Activated CD4-positive, alpha-beta T cell treated with anti-CD3 and anti-CD28 coated beads, Interleukin-10, Interleukin-2, amounts not matched to agents 100 ng/mL and 50 ng/mL, durations not matched to agents 16 hours and 8 hours (primary cell): ENCODE measurements around the gene SDK1.

ENCODE experiments used
- DNase-seq: peaks from one replicate; pipeline ENCODE4 v3.0.0-alpha.2; 2020

SDK1 gene

GRCh38 chr7:4170997-4171786 is 870.1 kb downstream of the SDK1 start:
- no peak for DNase-seq

DNA sequence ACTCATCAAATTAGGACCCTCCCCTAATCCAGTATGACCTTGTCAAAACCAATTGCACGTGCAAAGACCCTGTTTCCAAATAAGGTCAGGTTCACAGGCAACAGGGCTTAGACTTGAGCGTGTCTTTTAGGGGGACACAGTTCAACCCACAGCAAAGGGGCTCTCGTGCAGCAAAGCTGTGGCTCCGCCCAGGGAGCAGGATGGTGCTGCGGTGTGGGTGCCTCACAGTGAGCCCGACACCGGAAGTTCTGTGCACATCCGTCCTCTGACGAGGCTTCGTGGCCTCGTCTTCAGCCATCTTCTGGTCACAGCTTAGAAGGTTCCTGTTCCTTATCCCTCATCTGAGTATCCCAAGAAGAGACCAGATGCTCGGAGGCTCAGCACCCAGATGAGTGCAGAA is 871.8 kb downstream of the SDK1 start:
- no peak for DNase-seq

DNA sequence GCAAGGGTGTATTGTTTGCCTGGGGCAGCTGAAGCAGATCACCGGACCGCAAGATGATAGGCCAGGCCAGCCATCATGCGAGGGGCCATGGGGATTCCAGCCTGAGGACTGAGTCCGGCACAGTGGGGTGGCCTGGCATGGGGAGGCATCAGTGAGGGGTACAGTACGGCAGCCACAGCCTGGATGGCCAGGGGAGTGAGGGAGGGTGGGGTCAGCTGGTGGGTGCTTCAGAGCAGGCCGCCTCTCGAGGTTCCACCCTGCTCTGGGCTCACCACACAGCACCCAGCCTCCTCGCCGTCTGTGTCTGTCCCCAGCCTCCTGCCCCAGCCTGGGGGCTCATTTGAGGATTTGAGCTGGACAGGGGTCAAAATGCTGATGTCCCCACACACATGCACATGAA is 872.6 kb downstream of the SDK1 start:
- DNase-seq, result no peak

GRCh38 chr7:4174016-4174415 is 873.0 kb downstream of the SDK1 start:
- DNase-seq, result no peak

DNA sequence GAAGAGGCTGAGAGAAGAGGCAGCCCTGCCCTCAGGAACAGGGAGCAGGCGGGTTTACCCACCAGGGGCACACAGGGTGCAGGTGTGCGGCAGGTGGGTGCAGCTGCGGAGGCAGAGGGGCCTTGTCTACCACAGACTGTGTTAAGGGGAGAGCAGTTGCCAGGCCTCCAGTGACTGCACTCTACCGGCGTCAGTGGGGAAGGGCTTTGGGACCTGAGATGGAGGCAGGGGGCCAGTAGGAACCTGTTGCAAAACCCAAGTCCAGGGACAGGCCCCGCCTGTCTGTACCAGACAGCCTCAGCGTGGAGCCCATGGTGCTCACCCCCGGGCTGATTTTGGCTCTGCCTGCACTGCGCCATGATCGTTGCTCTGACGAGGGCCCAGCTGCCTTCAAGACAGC is 873.4 kb downstream of the SDK1 start:
- DNase-seq, result no peak

- DNase-seq, result no peak
Measured at GRCh38 chr7:4174884-4175283, 873.8 kb downstream of the SDK1 start.

- no peak for DNase-seq
Measured at GRCh38 chr7:4175346-4175973, 874.4 kb downstream of the SDK1 start.

GRCh38 chr7:4177001-4177400 is 875.9 kb downstream of the SDK1 start:
- no peak for DNase-seq

DNA sequence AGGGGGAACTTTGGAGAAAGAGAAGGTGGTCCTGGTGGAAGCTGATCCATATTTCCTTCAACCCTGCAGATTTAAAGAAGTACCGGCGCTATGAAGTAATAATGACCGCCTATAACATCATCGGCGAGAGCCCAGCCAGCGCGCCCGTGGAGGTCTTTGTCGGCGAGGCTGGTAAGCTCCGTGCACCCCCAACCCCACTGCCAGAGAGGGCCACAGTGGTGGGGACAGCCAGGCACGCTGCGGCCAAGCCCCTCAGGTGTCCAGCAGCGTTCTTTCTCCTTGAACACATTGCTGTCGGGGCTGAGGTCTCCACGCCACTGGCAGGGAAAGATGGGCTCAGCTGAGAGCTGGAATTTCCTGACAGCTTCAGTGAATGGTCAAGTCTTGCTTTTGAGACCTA is 877.4 kb downstream of the SDK1 start:
- no peak for DNase-seq

GRCh38 chr7:4178916-4179687 is 878.0 kb downstream of the SDK1 start:
- no peak for DNase-seq

- DNase-seq, result no peak
Measured at GRCh38 chr7:4179688-4180380, 878.8 kb downstream of the SDK1 start.

GRCh38 chr7:4181446-4181845 is 880.4 kb downstream of the SDK1 start:
- no peak for DNase-seq

- DNase-seq, result no peak
Measured at GRCh38 chr7:4182605-4183300, 881.7 kb downstream of the SDK1 start.

- DNase-seq, result no peak
Measured at GRCh38 chr7:4184653-4185052, 883.6 kb downstream of the SDK1 start.

DNA sequence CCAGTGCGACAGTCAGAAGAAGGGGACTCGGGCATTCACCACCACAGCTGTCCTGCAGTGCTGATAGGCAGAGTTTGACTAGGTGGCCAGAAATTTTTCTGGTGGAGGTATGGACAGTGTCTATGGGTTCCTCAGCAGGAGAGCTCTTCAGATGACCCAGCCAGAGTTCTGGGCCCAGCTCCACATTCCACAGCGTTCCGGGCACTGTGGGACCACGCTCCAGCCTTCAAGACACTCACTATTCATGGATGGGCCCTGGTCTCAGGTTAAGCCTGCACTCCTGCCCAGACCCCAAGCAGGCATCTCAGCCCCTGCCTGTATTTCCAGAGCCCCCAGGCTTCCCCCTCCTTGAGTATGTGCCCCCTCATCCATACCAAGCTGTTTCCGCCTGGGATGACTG is 884.1 kb downstream of the SDK1 start:
- DNase-seq, result no peak

DNA sequence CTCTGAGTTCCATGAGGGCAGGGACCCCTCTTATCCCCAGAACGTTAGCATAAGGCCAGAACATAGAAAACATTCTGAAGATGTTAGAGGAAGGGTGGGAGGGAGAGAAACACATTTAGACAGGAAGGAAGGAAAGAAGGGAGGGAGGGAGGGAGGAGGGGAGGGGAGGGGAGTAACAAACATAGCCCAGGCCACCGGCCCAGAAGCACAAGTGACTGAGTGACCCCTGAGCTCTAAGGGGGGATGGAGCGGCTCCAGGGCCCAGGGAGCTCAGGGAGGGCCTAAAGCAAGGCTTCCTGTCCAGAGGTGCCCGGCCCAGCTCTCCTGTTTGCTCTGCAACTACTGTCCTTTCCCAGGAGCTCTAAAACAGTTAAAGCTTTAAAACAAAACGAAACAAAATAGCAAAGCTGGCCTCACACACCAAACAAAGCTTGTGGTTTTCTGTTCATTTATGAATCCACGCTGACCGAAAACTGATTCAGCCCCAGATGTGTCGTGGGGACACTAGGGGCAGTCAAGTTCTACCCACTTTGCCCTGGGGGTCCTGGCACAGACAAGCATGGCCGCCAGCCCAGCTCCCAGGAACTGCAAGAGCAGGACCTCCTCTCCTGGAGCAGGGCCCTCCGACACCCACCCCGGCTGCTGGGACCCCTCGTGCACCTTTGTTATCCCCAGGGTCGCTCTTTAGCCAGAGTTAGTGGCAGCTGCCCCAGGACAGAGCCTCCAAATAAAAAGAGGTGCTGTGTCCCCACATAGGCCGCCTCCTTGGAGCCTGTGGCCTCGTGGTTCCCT is 884.9 kb downstream of the SDK1 start:
- no peak for DNase-seq

GRCh38 chr7:4186513-4186780 is 885.4 kb downstream of the SDK1 start:
- DNase-seq, result no peak

- no peak for DNase-seq
Measured at GRCh38 chr7:4188651-4189050, 887.6 kb downstream of the SDK1 start.

DNA sequence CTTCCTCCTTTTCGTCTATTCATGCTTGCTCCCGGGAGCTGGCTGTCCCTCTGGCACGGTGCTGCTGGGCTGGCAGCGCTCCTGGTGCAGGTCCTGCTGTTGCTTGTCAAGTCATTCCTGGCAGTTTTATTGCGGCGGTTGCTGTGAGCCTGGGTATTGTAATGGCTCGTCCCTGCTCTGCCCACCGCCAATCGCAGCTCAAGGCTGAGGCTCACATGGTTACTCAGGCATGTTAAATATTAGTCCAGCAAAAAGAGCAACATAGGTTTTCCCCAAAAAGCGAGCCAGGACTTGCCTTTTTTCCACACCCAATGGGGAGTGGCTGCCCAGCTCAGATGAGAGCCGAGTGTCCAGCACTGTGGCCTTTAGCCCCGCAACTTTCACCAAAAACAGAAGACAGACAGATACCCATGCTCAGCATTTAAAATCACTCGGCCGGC is 888.1 kb downstream of the SDK1 start:
- no peak for DNase-seq

DNA sequence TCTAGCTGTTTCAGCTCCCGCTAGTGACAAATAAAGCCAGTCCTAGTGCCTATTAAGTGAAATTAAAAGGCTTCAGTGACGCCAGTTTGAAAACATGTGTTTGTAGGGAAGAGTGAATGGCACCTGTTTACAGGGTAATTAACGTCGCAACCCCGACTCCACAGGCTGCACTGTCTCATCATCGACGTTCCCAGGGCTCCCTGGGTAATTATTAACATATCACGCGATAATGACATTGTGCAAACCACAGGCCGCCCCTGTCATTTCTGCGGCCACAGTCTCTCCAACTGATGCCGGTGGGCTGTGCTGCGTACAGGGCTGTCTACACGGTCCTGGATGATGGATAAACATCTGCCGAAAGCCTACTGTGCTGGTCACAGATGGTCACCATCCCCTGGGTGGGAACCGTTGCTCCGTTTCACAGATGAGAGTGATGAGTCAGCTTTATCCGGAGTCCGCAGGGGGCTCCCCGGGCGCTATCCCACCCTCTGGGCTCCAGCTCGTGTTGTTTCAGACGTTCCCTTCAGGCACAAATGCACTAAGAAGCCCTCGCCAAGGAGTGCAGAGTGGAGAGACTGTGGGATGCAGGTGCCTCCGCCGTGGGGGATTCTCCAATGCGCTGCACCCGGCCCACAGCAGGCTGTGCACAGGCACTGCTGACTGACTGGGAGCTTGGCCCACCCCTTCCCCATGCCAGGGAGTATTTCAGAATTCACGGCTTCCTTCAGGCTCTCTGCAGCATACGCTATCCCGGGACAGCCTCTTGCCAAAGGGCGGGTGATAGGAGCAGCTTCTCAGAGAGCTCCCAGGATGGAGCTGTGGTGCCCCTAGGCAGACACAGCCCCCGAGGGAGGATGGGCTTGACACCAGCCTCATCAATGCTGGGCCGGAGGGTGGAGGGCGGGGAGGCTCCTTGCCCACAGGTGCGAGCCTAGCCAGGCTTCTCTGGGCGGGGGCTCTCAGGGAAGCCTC is 889.2 kb downstream of the SDK1 start:
- no peak for DNase-seq

DNA sequence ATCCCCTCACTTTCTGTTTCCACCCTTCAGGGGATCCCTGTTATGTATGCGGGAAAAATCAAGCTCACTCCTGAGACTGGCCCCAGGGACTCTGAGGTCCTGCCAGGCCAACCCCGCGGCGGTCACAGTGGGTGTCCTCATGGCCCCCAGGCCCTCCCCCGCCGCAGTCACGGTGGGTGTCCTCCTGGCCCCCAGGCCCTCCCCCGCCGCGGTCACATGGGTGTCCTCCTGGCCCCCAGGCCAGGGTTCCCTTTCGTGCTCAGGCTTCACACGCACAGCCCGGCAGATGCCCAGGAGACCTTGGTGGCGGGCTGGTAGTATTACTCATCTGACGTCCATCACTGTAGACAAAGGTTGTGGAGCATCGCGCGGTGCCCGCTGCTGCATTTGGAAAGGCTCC is 890.0 kb downstream of the SDK1 start:
- no peak for DNase-seq
